ENCODE data around the gene RBM47.

RBM47 gene

DNA sequence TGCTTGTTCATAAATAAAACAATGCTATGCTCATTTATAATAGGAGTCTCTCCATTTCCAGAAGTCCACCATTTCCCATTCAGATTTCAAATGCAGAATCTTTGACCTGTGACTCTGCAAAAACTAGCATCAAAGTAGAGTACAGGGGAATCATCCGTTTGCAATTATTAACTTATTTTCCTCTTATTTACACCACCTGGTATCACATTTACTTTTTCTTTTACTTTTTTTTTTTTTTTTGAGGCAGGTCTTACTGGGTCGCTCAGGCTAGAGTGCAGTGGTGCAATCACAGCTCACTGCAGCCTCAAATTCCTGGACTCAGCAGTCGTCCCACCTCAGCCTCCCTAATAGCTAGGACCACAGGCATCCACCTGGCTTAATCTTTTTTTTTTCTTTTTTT is 37.6 kb downstream of the RBM47 start:
- no peak for DNase-seq (ENCODE audit: low read depth in 1 of 2, low spot score in 1 of 2)

DNA sequence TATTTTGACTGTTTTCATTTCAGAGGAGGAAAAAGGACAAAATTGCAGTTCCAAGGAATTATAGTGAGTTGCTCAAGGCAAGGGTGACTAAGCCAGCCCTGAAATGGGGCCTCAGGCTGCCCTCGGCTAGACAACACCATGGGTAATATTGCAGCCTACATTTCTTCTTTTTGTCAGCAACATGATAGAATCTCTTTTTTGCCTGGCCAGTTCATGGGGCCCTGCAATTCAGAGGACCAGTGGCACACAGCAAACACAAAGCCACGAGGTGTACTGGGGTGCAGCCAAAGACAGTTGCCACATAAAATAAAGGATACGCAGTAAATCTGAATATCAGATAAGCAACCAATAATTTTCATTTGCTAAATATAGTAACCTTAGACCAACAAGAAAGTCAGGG is 41.8 kb downstream of the RBM47 start:
- no peak for DNase-seq (ENCODE audit: low read depth in 1 of 2, low spot score in 1 of 2)

DNA sequence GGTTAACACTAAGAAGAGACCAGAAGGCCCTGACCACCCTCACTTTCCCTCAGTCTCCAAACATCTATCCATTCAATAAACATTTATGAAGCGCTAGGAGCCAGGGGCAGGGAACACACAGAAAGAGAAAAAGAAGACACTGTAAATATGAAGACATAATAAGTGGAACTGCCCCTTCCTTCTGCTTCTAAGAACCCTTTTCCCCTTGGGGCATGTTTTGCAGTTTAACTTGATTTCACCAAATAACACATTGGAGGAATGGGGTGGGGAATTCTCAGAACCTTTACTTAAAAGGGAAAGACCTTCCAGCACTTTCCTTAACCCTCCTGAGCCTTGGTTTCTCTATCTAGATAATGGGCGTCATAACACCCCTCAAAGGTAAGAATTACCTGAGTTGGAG is 42.3 kb downstream of the RBM47 start:
- DNase-seq (ENCODE audit: low read depth in 1 of 2, low spot score in 1 of 2), result no peak

DNA sequence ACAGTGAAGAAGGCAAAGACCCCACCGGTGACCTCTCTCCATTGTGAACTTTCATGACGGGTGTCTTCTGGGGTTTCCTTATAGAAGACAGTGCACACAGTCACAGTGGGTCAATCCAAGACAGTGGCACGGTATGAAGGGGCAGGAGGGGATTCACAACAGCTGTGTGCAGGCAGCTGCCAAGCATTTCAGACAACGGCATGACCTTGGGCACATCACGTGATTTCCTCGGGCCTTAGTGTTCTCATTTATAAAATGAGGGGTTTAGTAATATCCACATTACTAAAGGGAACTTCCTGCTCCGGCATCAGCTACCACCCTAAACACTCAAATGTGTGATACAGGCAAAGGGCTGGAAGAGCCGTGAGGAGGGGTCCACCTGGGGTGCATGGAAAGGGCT is 42.9 kb downstream of the RBM47 start:
- no peak for DNase-seq (ENCODE audit: low read depth in 1 of 2, low spot score in 1 of 2)

DNA sequence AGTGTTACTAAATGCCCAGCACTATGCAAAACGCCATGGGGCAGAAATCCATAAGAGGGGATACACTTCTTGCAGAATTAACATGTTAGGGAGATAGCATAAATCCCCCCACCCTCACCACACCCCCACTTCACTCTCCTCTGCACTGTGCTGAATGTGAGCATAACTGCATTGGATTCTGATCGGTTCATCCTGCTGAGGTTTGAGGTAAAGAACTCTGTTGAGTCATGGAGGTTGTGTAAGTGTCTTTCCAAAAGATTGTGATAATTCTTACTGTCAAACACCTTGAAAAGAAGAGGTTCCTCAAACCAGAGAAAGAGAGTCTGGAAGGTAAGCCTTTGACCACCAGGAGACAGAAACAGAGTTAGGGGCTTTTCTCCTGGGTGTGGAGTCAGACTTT is 43.6 kb downstream of the RBM47 start:
- no peak for DNase-seq (ENCODE audit: low read depth in 1 of 2, low spot score in 1 of 2)

DNA sequence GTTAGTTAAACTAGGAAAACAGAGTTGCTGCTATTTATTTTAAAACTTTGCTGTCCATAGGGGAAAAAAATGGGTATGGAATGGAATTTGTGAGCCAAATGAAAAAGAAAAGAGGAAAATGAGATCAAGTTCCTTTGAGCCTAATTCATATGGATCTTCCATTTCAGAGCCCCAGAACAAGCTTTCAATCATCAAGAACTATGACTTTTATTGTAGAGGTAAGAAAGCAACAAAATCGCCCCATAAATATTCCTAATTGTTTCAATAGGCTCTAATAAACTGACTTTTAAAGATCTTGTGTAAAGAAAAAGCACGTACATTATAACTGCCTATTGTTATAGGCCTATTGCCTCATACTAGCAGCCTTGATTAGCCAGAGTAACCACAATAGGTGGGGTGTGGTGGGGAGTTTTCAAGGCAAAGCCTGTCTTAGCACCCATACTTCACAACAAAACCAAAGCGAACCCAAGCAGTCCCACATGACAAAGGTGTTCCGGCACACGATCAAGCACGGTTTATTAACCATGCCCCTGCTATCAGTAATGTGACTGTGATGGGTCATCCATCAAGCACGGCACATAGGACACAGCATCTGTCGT is 44.4 kb downstream of the RBM47 start:
- DNase-seq (ENCODE audit: low read depth in 1 of 2, low spot score in 1 of 2), result no peak

DNA sequence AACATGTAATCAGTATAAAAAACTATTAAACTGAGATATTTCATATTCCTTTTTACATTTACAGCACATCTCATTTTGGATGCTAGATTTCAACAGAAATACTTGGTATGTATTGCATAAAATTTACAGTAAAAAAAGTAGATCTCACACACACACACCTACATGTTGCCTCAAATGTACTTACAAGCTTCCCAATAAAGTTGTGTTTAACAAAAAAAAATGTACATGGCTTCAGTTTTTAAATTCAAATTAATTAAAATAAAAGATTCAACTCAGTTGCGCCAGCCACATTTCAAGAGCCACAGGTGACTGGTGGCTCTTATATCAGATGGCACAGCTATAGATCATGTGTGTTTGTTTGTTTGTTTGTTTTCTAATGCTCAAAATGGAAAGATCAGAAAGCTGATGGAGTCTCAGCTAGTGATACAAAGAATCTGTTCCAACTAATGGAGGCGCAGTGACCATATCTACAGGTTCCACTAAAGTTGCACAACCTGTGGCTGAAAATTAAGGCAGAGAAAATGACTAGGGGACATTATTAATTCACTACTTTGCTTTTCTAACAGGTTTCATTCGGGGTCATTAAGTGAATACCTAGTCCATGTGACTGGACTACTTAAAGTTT is 45.0 kb downstream of the RBM47 start:
- no peak for DNase-seq (ENCODE audit: low read depth in 1 of 2, low spot score in 1 of 2)

DNA sequence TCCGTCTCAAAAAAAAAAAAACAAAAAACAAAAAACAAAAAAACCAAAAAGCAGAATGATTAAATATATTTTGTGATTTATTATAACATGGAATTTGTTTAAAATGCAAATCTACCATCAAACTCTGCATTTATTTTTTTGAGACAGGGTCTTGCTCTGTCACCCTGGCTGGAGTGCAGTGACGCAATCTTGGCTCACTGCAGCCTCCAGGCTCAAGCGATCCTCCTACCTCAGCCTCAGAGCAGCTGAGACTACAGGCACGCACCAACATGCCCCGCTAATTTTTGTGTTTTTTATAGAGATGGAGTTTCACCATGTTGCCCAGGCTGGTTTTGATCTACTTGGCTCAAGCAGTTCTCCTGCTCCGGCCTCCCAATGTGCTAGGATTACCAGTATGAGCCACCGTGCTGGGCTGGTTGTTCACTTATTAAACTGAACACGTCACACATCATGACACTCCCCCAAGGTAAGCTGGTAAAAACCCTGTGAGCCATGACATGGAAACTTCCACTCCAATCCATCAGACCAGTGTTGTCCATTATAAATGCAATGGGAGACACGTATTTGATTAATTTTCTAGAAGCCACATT is 45.7 kb downstream of the RBM47 start:
- DNase-seq (ENCODE audit: low read depth in 1 of 2, low spot score in 1 of 2), result no peak

DNA sequence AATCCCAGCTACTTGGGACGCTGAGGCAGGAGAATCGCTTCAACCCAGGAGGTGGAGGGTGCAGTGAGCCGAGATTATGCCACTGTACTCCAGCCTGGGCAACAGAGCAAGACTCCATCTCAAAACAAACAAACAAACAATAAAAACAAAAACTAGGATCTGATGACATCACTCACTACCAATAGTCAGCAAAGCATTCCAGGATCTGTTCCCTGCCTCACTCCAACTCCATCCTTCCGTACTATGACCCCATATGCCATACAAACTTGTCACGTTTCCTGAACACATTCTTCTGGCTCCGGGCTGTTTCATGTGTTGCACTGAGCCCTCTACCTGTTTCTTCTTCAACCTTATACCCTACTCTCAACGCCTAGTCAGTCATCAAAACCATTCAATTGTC is 47.3 kb downstream of the RBM47 start:
- no peak for DNase-seq (ENCODE audit: low read depth in 1 of 2, low spot score in 1 of 2)

DNA sequence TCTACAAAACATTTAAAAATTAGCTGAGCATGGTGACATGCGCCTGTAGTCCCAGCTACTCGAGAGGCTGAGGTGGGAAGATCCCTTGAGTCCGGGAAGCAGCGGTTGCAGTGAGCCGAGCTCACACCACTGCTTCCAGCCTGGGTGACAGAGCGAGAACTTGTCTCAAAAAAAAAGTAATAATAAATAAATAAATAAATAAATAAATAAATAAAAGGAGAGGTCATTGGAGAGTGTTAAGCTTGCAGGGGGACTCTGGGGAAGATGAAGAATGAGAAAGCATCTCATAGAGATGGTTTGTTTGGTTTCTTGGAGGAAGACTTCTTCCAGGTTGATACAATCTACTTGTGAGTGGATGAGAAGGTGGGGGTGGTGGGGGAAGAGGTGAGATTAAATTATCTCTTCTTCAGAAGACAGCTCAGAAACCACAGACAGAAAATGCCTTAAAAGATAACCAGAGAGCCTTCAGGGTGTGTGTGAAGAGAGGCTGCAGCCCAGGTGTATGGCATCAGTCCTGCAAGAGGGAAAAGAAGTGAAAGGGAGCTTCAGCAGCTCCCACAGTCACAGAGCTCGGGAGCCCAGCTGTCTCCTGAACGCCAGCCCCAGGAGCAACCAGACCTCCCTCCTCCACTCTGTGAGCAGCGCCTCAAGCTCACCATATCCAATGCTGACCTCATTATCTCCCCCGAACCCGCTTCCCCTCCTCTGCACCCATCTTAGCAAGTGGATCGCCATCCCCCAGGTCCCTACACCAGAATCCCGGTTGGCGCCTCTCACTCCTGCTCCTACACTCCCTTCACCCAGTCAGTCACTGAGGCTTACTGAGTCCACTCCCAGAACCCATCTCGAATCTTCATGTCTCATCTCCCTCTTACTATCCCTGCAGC is 48.2 kb downstream of the RBM47 start:
- no peak for DNase-seq (ENCODE audit: low read depth in 1 of 2, low spot score in 1 of 2)

DNA sequence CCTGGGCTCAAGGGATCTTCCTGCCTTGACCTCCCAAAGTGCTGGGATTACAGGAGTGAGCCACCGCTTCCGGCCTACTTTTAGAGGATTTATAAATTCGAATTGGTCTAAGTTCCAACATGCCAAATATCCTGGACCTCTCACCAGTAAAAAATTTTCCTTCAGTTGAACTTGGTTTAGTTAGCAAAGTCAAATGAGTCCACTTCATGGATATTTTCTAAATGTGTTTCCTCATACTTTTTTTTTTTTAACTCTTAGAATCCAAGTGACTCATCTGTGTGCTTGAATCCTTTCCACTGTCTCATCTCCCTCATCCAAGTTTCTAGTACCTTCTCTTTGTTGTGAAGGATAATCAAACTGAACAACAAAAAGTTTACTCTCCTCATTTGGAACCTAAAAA is 49.7 kb downstream of the RBM47 start:
- DNase-seq (ENCODE audit: low read depth in 1 of 2, low spot score in 1 of 2), result no peak

DNA sequence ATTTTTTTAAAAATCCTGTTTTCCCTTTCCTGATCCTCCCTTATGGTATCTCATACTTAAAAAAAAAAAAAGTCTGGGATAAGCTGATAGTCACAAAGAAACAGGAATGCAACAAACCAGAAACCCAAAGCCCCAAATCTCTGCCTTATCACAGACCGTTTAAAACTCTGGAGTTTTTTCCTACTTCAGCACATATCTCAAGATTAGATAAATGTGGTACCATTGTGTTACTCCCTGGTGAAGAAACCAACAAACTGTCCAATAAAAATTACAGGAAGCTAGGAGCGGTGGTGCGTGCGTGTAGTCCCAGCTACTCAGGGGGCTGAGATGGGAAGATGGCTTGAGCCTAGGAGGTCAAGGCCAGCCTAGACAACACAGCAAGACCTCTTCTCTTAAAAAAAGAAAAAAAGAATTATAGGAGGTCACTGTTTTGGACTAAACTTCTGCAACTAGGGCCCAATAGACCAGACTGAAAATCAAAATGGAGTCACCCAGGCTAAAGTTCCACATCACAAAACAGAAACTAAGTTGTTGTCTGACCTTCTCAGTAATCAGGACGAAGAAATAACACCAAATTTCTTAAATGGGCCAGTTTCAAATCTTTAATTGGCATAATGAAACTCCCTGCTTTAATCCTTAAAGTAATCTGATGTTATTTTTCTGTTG is 51.9 kb downstream of the RBM47 start:
- no peak for DNase-seq (ENCODE audit: low read depth in 1 of 2, low spot score in 1 of 2)

DNA sequence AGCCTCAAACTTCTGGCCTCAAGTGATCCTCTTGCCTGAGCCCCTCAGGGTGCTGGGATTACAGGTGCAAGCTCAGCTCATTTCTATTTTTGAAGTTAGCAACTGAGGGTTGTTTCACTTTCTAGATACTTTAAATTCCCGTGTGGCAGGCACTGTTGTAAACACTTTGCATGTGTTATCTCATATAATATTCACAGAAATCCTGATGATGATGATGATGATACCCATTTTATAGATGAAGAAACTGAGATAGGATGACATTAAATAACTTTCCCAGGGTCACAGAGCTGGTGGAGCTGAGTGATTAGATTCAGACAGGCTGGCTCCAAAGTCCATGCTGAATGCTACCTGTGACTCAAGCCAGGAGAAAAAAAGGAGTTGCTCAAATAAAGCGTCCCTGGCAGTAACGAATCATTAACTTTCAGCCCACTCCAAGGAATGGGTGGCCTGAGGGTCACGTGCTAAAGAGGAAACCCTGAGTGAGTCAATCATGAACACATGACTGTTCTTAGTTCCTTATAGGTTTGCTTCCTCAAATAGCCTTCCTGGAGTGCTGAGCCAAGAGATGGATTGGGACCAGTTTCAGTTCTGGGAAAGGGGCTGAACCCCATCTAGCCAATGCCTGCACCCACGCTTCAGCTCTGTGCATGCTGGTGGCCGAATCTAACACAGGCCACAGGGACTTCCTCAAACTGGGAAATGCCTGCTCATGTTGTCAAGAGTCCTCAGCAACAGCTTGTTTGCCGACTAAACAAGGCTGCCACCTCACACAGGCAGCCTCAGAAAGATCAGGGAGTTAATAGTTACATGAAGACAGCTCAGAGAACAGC is 52.8 kb downstream of the RBM47 start:
- no peak for DNase-seq (ENCODE audit: low read depth in 1 of 2, low spot score in 1 of 2)

DNA sequence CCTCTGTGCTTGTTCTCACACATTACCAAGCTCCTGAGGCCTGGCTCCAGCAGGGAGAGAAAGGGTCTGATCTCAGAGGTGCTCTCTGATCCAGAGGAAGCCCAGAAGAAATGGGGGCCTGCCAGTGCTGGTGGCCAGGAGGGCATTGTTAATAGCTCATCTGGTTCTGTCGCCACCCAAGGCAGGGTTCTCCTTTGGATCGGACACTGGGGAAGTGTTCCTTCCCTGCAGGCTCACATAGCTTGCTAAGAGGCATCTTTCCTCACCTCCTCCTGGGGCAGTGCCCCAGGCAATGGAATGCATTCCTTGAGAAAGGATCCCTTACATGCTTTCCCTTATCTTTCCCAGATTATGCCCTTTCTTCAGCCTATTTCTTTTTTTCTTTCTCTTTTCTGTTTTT is 53.8 kb downstream of the RBM47 start:
- DNase-seq (ENCODE audit: low read depth in 1 of 2, low spot score in 1 of 2), result no peak

DNA sequence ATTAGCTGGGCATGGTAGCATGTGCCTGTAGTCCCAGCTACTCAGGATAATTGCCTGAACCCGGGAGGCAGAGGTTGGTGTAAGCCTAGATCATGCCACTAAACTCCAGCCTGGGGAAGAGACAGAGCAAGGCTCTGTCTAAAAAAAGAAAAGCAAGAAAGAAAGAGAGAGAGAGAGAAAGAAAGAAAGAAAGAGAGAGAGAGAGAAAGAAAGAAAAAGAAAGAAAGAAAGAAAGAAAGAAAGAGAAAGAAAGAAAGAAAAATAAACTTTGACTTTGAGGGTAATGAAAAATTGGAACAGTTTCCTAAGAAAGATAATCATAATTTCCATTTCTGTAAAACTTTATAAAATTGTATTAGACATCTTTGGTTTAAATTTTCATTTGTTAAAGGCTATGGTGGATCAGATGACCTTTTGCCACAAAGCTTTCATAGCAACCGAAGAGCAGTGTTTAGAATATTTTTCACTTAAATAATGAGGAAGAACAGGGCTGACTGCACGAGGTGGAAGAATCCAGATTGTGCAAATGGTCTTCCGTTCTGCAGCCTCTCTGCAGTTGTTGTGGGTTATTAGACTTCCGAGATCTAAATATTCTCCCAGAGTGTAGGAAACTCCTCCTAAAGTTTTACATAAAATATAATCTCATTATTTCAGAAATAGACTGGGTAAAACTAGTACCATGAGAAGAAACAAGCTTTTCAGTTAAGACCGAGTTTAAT is 55.9 kb downstream of the RBM47 start:
- DNase-seq (ENCODE audit: low read depth in 1 of 2, low spot score in 1 of 2), result no peak

DNA sequence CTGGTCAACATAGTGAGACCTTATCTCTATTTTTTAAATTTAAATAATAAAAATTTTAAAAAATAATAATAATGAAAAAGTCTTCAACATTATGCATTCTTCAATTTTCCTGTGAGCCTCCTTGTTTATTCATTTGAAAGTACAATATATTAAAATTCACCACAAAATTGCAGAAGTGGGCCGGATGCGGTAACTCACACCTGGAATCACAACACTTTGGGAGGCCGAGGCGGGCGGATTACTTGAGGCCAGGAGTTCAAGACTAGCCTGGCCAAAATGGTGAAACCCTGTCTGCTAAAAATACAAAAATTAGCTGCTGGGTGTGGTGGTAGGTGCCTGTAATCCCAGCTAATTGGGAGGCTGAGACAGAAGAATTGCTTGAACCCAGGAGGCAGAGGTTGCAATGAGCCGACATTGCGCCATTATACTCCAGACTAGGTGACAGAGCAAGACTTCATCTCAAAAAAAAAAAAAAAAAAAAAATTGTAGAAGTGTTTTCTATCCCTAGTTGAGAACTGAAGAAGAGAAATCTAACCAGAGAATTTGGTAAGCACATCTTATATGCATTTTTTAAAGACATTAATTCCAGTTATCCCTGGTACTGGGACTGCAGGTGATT is 56.9 kb downstream of the RBM47 start:
- DNase-seq (ENCODE audit: low read depth in 1 of 2, low spot score in 1 of 2), result no peak

DNA sequence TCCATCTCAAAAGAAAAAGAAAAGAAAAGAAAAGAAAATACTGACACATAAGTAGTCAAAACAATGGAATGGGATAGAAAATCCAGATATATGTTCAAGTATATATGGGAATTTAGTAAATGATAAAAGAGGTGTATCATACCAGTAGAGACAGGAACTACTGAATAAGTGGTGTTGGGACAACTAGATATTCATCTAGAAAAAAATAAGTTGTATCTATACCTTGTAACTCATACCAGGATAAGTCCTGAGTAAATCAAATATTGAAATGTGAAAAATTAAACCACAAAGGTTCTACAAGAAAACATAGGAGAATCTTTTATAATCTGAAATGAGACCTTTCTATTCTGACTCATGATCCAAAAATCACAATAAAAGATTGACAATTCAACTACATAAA is 58.5 kb downstream of the RBM47 start:
- DNase-seq (ENCODE audit: low read depth in 1 of 2, low spot score in 1 of 2), result no peak

DNA sequence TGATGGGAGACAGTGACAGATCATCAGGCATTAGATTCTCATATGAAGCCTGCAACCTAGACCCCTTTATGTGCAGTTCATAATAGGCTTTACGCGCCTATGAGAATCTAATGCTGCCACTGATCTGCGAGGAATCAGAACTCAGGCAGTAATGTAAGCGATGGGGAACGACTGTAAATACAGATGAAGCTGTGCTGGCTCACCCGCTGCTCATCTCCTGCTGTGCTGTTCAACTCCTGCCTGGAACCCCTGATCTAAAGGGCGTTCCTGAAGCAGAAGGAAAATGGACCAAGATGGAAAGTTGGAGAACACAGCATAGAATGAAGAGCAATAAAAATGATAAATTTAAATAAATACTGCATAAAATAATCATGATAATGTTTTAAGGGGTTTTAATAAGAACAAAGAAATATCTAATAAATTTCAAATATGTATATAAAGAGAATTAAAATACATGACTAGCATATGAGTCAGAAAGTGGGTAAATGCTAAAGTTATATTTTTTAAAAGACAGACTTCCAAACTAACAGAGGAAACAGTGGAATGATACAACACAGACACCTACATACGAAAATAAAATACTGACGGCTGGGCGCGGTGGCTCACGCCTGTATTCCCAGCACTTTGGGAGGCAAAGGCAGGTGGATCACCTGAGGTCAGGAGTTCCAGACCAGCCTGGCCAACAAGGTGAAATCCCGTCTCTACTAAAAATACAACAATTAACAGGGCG is 59.2 kb downstream of the RBM47 start:
- no peak for DNase-seq (ENCODE audit: low read depth in 1 of 2, low spot score in 1 of 2)
